ACHN (cell line): ENCODE measurements around the gene PROX1.

ENCODE experiments used
- DNase-seq: peaks from one replicate; pipeline ENCODE4 v3.0.0-alpha.2; 2015
- in situ Hi-C: cut with HindIII; loops from 2 replicates; pipeline ENCODE4 v1.10.0; 2017; ENCODE audit warnings: low sequenced_read_pairs, low pct_ligation_motif_present, low pct_unique_long_range_greater_than_20kb

The PROX1 gene

GRCh38 chr1:214044438-214045214, 56.9 kb downstream of the PROX1 start:
- in situ Hi-C loops, result no loop called here
- DNase-seq, result no peak

GRCh38 chr1:214050513-214051401, 63.0 kb downstream of the PROX1 start:
- in situ Hi-C loops, result no loop called here
- no peak for DNase-seq

- no peak for DNase-seq
- in situ Hi-C loops, result no loop called here
Observed at GRCh38 chr1:214051786-214052185, 64.0 kb downstream of the PROX1 start.

- DNase-seq, result no peak
- in situ Hi-C loops, result no loop called here
Observed at GRCh38 chr1:214058076-214058475, 70.3 kb downstream of the PROX1 start.

GRCh38 chr1:214066190-214066589, 78.4 kb downstream of the PROX1 start:
- DNase-seq, result no peak
- in situ Hi-C loops, result no loop called here

- in situ Hi-C loops, result no loop called here
- DNase-seq, result no peak
Observed at GRCh38 chr1:214066936-214067335, 79.2 kb downstream of the PROX1 start.

GRCh38 chr1:214067397-214067796, 79.6 kb downstream of the PROX1 start:
- in situ Hi-C loops, result no loop called here
- DNase-seq, result no peak

GRCh38 chr1:214067853-214068703, 80.3 kb downstream of the PROX1 start:
- no peak for DNase-seq
- in situ Hi-C loops, result no loop called here

GRCh38 chr1:214068979-214069378, 81.2 kb downstream of the PROX1 start:
- in situ Hi-C loops, result no loop called here
- DNase-seq, result no peak

GRCh38 chr1:214071469-214071868, 83.7 kb downstream of the PROX1 start:
- in situ Hi-C loops, result no loop called here
- DNase-seq, result no peak

- no peak for DNase-seq
- in situ Hi-C loops, result no loop called here
Observed at GRCh38 chr1:214072426-214073157, 84.8 kb downstream of the PROX1 start.

GRCh38 chr1:214074477-214074876, 86.7 kb downstream of the PROX1 start:
- DNase-seq, result no peak
- in situ Hi-C loops, result no loop called here

- in situ Hi-C loops, result no loop called here
- DNase-seq, result no peak
Observed at GRCh38 chr1:214075305-214075998, 87.7 kb downstream of the PROX1 start.

- in situ Hi-C loops, result no loop called here
- DNase-seq, result no peak
Observed at GRCh38 chr1:214075999-214076707, 88.4 kb downstream of the PROX1 start.

GRCh38 chr1:214076708-214077065, 88.9 kb downstream of the PROX1 start:
- DNase-seq, result no peak
- in situ Hi-C loops, result no loop called here

GRCh38 chr1:214078950-214079349, 91.2 kb downstream of the PROX1 start:
- no peak for DNase-seq
- in situ Hi-C loops, result no loop called here

- no peak for DNase-seq
- in situ Hi-C loops, result no loop called here
Observed at GRCh38 chr1:214085325-214085724, 97.6 kb downstream of the PROX1 start.
